Measurements from ENCODE around the gene RIOX2. TPM values are rescaled to one million over a fixed set of nuclear protein-coding genes. Genes with fewer than 3 reads are reported as not detected.

The RIOX2 gene
- total RNA-seq, 1 donor from 2014 or later: 13.9 TPM

- FAIRE-seq (no peak), DNase-seq (ENCODE audit: low spot score in 2 of 2) (no peak)
Measured at GRCh38 chr3:97991293-97991682, 19.1 kb upstream of the RIOX2 start.

GRCh38 chr3:97990624-97991292 is 18.5 kb upstream of the RIOX2 start:
- FAIRE-seq (no peak), DNase-seq (ENCODE audit: low spot score in 2 of 2) (no peak)

- no peak for DNase-seq (ENCODE audit: low spot score in 2 of 2)
Measured at GRCh38 chr3:97988784-97989568, 16.7 kb upstream of the RIOX2 start.

GRCh38 chr3:97987306-97987705 is 15.1 kb upstream of the RIOX2 start:
- no peak for FAIRE-seq
- DNase-seq (ENCODE audit: low spot score in 2 of 2): no peak

More at GRCh38 chr3:97988784-97989568, 16.7 kb upstream of the RIOX2 start:
- no peak for FAIRE-seq

GRCh38 chr3:97983933-97984491 is 11.8 kb upstream of the RIOX2 start:
- FAIRE-seq (no peak), DNase-seq (ENCODE audit: low spot score in 2 of 2) (no peak)

GRCh38 chr3:97981886-97982285 is 9.7 kb upstream of the RIOX2 start:
- no peak for DNase-seq (ENCODE audit: low spot score in 2 of 2)
- FAIRE-seq: no peak

- DNase-seq (ENCODE audit: low spot score in 2 of 2) (no peak), FAIRE-seq (no peak)
Measured at GRCh38 chr3:97979610-97980009, 7.4 kb upstream of the RIOX2 start.

- DNase-seq (ENCODE audit: low spot score in 2 of 2): no peak
- no peak for FAIRE-seq
Measured at GRCh38 chr3:97975466-97975865, 3.2 kb upstream of the RIOX2 start.

GRCh38 chr3:97974996-97975395 is 2.8 kb upstream of the RIOX2 start:
- DNase-seq (ENCODE audit: low spot score in 2 of 2) (no peak), FAIRE-seq (no peak)

GRCh38 chr3:97972976-97973375 is 745 bp upstream of the RIOX2 start:
- DNase-seq (ENCODE audit: low spot score in 2 of 2) (no peak), FAIRE-seq (no peak)

- no peak for DNase-seq (ENCODE audit: low spot score in 2 of 2)
- no peak for FAIRE-seq
Measured at GRCh38 chr3:97970956-97971620, 1.1 kb downstream of the RIOX2 start.

- DNase-seq (ENCODE audit: low spot score in 2 of 2) (no peak), FAIRE-seq (no peak)
Measured at GRCh38 chr3:97970156-97970555, 2.1 kb downstream of the RIOX2 start.

GRCh38 chr3:97969541-97969940 is 2.7 kb downstream of the RIOX2 start:
- DNase-seq (ENCODE audit: low spot score in 2 of 2): no peak
- FAIRE-seq: no peak

GRCh38 chr3:97968376-97968775 is 3.9 kb downstream of the RIOX2 start:
- DNase-seq (ENCODE audit: low spot score in 2 of 2) (no peak), FAIRE-seq (no peak)

- FAIRE-seq (no peak), DNase-seq (ENCODE audit: low spot score in 2 of 2) (no peak)
Measured at GRCh38 chr3:97967966-97968365, 4.3 kb downstream of the RIOX2 start.

GRCh38 chr3:97960993-97961766 is 11.1 kb downstream of the RIOX2 start:
- no peak for FAIRE-seq
- no peak for DNase-seq (ENCODE audit: low spot score in 2 of 2)

GRCh38 chr3:97960551-97960950 is 11.7 kb downstream of the RIOX2 start:
- no peak for DNase-seq (ENCODE audit: low spot score in 2 of 2)
- FAIRE-seq: no peak

GRCh38 chr3:97959872-97960271 is 12.4 kb downstream of the RIOX2 start:
- no peak for DNase-seq (ENCODE audit: low spot score in 2 of 2)
- no peak for FAIRE-seq

GRCh38 chr3:97958796-97959195 is 13.4 kb downstream of the RIOX2 start:
- no peak for FAIRE-seq
- no peak for DNase-seq (ENCODE audit: low spot score in 2 of 2)

- FAIRE-seq (no peak), DNase-seq (ENCODE audit: low spot score in 2 of 2) (no peak)
Measured at GRCh38 chr3:97958396-97958795, 13.8 kb downstream of the RIOX2 start.

Measured in frontal cortex (tissue), 4 donors.